Measurements from ENCODE around the gene TCOF1.

TCOF1 gene

GRCh38 chr5:150323092-150323491, 34.4 kb upstream of the TCOF1 start:
- DNase-seq: no peak

GRCh38 chr5:150323819-150324218, 33.7 kb upstream of the TCOF1 start:
- no peak for DNase-seq

- no peak for DNase-seq
Measured at GRCh38 chr5:150325426-150325825, 32.1 kb upstream of the TCOF1 start.

GRCh38 chr5:150326707-150327106, 30.8 kb upstream of the TCOF1 start:
- DNase-seq: no peak

GRCh38 chr5:150327139-150327538, 30.4 kb upstream of the TCOF1 start:
- no peak for DNase-seq

GRCh38 chr5:150328515-150328914, 29.0 kb upstream of the TCOF1 start:
- DNase-seq: no peak

- DNase-seq: no peak
Measured at GRCh38 chr5:150329038-150329437, 28.5 kb upstream of the TCOF1 start.

- DNase-seq: no peak
Measured at GRCh38 chr5:150329881-150330876, 27.3 kb upstream of the TCOF1 start.

GRCh38 chr5:150333400-150333799, 24.1 kb upstream of the TCOF1 start:
- no peak for DNase-seq

GRCh38 chr5:150335778-150336177, 21.7 kb upstream of the TCOF1 start:
- DNase-seq: no peak

GRCh38 chr5:150338546-150338945, 19.0 kb upstream of the TCOF1 start:
- no peak for DNase-seq

- DNase-seq: no peak
Measured at GRCh38 chr5:150339165-150339564, 18.3 kb upstream of the TCOF1 start.

GRCh38 chr5:150339841-150340240, 17.7 kb upstream of the TCOF1 start:
- no peak for DNase-seq

GRCh38 chr5:150340614-150341255, 16.8 kb upstream of the TCOF1 start:
- DNase-seq: no peak

GRCh38 chr5:150341331-150341730, 16.2 kb upstream of the TCOF1 start:
- DNase-seq: no peak

- DNase-seq: no peak
Measured at GRCh38 chr5:150341989-150342388, 15.5 kb upstream of the TCOF1 start.

GRCh38 chr5:150342583-150342982, 14.9 kb upstream of the TCOF1 start:
- DNase-seq: no peak

- DNase-seq: no peak
Measured at GRCh38 chr5:150343994-150344631, 13.4 kb upstream of the TCOF1 start.

GRCh38 chr5:150345716-150346115, 11.8 kb upstream of the TCOF1 start:
- DNase-seq: no peak

GRCh38 chr5:150346592-150346991, 10.9 kb upstream of the TCOF1 start:
- no peak for DNase-seq

- DNase-seq: no peak
Measured at GRCh38 chr5:150347003-150347402, 10.5 kb upstream of the TCOF1 start.

GRCh38 chr5:150347451-150347850, 10.0 kb upstream of the TCOF1 start:
- DNase-seq: no peak

GRCh38 chr5:150349681-150350275, 7.7 kb upstream of the TCOF1 start:
- DNase-seq: no peak

All from stimulated activated naive CD4-positive, alpha-beta T cell (primary cell).